ENCODE data around the gene ITIH1. TPM values are rescaled to one million over a fixed set of nuclear protein-coding genes. Genes with fewer than 3 reads are reported as not detected.
"Not testable (repeated sequence)": the region's sequence is repeated elsewhere in the genome, so short reads cannot be mapped to it uniquely, and the experiment has no call there.

ITIH1 gene
- polyA plus RNA-seq (2011; rRNA removed) (not detected in 2 replicates), polyA minus RNA-seq (2011; rRNA and poly(A)+ RNA removed) (not detected in 2 replicates)

GRCh38 chr3:52777127-52777958, at the start of gene ITIH1:
Gene ITIH1 (plus strand): TSS chr3:52777599. CDS start chr3:52777616, 17 bp downstream.
- no peak for DNase-seq (ENCODE audit: low read depth)
- Histone ChIP-seq H3K4me3 (ENCODE audit: low read depth, low read length) (no peak within 1 kb of the TSS), H3K36me3 (ENCODE audit: control insufficient read depth, insufficient read depth, low read length) (no peaks in the 10 kb centered on the region), H3K27me3 (ENCODE audit: control insufficient read depth, insufficient read depth, low read length) (peaks cover 19% of the 10 kb centered on the region)
- no peak for TF ChIP-seq CTCF (IDR thresholded peaks at IDR 0.05; ENCODE audit: insufficient read depth, low read depth, low read length)
- ChIA-PET POLR2A (no interaction called here), CTCF (interaction anchor here (0.9 to 1.6 kb wide), 3 partner anchors 21 to 158 kb away, joined by 3 to 5 read pairs (median 3); no protein-coding TSS in a partner anchor)

DNA sequence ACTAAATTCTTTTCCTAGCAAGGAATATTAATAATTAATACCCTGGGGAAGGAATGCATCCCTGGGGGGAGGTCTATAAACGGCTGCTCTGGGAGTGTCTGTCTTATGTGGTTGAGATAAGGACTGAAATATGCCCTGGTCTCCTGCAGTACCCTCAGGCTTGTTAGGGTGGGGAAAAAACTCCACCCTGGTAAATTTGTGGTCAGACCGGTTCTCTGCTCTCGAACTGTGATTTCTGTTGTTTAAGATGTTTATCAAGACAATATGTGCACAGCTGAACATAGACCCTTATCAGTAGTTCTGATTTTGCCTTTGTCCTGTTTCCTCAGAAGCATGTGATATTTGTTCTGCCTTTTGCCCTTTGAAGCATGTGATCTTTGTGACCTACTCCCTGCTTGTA, 48.6 kb upstream of the ITIH1 start:
- H3K4me3 ChIP-seq (ENCODE audit: low read depth, low read length); H3K27me3 ChIP-seq (ENCODE audit: control insufficient read depth, insufficient read depth, low read length); H3K36me3 ChIP-seq (ENCODE audit: control insufficient read depth, insufficient read depth, low read length); POLR2A ChIA-PET; DNase-seq (ENCODE audit: low read depth); CTCF ChIA-PET: not testable (repeated sequence)

DNA sequence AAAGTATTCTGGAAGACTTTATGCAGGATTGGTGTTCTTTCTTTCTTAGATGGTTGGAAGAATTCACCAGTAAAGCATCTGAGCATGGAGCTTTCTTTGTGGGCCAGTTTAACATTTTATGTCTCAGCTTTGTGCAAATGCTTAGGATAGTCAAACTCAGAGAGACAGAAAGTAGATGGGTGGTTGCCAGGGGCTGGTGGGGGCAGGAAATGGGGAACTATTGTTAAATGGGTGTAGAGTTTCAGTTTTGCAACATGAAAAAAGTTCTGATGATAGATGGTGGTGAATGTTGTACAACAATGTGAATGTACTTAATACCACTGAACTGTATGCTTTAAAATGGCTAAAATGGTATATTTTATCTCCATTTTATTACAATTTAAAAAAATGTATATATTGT, 46.7 kb upstream of the ITIH1 start:
- ChIA-PET CTCF (no interaction called here), POLR2A (no interaction called here)
- peaks cover 6% of the 10 kb centered on the region for H3K36me3 ChIP-seq (ENCODE audit: control insufficient read depth, insufficient read depth, low read length)
- TF ChIP-seq CTCF (IDR thresholded peaks at IDR 0.05; ENCODE audit: insufficient read depth, low read depth, low read length), result no peak
- no peaks in the 10 kb centered on the region for H3K27me3 ChIP-seq (ENCODE audit: control insufficient read depth, insufficient read depth, low read length)
- no peak overlapping the region for H3K4me3 ChIP-seq (ENCODE audit: low read depth, low read length)
- DNase-seq (ENCODE audit: low read depth), result no peak

DNA sequence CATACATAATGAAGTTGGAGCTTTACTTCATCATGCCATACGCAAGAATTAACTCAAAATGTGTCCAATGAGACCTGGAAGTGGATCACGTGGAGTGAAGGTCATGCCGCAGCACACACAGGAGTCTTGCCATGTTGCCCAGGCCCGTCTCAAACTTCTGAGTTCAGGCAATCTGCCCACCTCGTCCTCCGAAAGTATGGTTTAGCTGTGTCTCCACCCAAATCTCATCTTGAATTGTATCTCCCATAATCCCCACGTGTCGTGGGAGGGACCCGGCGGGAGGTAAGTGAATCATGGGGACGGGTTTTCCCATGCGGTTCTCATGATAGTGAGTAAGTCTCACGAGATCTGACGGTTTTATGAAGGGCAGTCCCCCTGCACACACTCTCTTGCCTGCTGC, 45.8 kb upstream of the ITIH1 start:
- Histone ChIP-seq H3K36me3 (ENCODE audit: control insufficient read depth, insufficient read depth, low read length) (peaks cover 6% of the 10 kb centered on the region), H3K27me3 (ENCODE audit: control insufficient read depth, insufficient read depth, low read length) (no peaks in the 10 kb centered on the region), H3K4me3 (ENCODE audit: low read depth, low read length) (no peak overlapping the region)
- ChIA-PET POLR2A (no interaction called here), CTCF (no interaction called here)
- TF ChIP-seq CTCF (IDR thresholded peaks at IDR 0.05; ENCODE audit: insufficient read depth, low read depth, low read length), result no peak
- no peak for DNase-seq (ENCODE audit: low read depth)

- no peak for DNase-seq (ENCODE audit: low read depth)
- ChIA-PET CTCF (no interaction called here), POLR2A (no interaction called here)
- no peak overlapping the region for H3K4me3 ChIP-seq (ENCODE audit: low read depth, low read length)
- H3K36me3 ChIP-seq (ENCODE audit: control insufficient read depth, insufficient read depth, low read length), result peaks cover 9% of the 10 kb centered on the region
- TF ChIP-seq CTCF (IDR thresholded peaks at IDR 0.05; ENCODE audit: insufficient read depth, low read depth, low read length), result no peak
- H3K27me3 ChIP-seq (ENCODE audit: control insufficient read depth, insufficient read depth, low read length), result no peaks in the 10 kb centered on the region
Measured at GRCh38 chr3:52733256-52733891, 44.0 kb upstream of the ITIH1 start.
